Measurements from ENCODE around the gene LSP1.
"Not testable (repeated sequence)": the region's sequence is repeated elsewhere in the genome, so short reads cannot be mapped to it uniquely, and the experiment has no call there.

LSP1 gene

GRCh38 chr11:1932681-1933080 lies 79.8 kb downstream of the LSP1 start:
- no peak for DNase-seq

GRCh38 chr11:1933416-1934334 lies 80.8 kb downstream of the LSP1 start:
- no peak for DNase-seq

- DNase-seq, result no peak
Observed at GRCh38 chr11:1934335-1935155, 81.7 kb downstream of the LSP1 start.

GRCh38 chr11:1935156-1936071 lies 82.5 kb downstream of the LSP1 start:
- no peak for DNase-seq

GRCh38 chr11:1936072-1936780 lies 83.3 kb downstream of the LSP1 start:
- DNase-seq, result no peak

GRCh38 chr11:1936781-1937615 lies 84.1 kb downstream of the LSP1 start:
- no peak for DNase-seq

- DNase-seq, result no peak
Observed at GRCh38 chr11:1937616-1938342, 84.9 kb downstream of the LSP1 start.

GRCh38 chr11:1938343-1939005 lies 85.6 kb downstream of the LSP1 start:
- no peak for DNase-seq

GRCh38 chr11:1939006-1939625 lies 86.2 kb downstream of the LSP1 start:
- no peak for DNase-seq

GRCh38 chr11:1939788-1940187 lies 86.9 kb downstream of the LSP1 start:
- DNase-seq, result not testable (repeated sequence)
